GM23338 (cell line): Measurements from ENCODE around the gene PCDHGA9.
A peak's percentile ranks its signal among the peaks of the same experiment; 100 is the strongest.

Experiments
- POLR2AphosphoS5 ChIP-seq: IDR thresholded peaks from 2 replicates; pipeline ENCODE4 v1.6.1; 2016; ENCODE audit warnings: antibody characterized with exemption, low read depth
- TF ChIP-seq, protein P1 (sequence below), 2 experiments: fragments of 200-600 bp in 1 of 2; sonication (generic) in 1 of 2; conservative IDR thresholded peaks; 2 replicates each; pipeline versions ENCODE4 v1.5.1 to v1.6.1; 2016 to 2017; ENCODE audit warnings: antibody characterized with exemption in 2 of 2, low read depth in 2 of 2, mild to moderate bottlenecking in 2 of 2, moderate library complexity in 1 of 2

DNA sequence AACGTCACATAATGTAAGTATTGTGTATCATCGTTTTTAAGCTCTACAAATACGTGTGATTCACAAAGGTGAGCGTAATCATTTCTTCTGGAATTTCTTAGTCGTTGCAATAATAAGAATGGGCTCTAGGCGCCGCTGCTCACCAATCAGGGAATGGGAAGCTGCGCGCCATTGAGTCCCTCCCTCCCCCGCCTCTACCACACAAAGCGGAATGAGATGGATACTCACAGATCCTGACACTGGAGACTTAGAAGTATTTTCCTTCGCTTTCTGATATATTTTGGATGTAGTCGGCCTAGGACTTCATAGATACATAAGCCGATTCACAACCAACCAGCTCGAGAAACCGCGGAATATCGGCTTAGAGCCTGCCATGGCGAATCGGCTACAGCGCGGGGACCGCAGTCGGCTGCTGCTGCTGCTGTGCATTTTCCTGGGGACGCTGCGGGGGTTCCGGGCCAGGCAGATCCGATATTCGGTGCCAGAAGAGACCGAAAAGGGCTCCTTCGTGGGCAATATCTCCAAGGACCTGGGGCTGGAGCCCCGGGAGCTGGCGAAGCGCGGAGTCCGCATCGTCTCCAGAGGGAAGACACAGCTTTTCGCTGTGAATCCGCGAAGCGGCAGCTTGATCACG is 18.4 kb downstream of the PCDHGA9 start, which contains the start of gene PCDHGA11:
- TF ChIP-seq, protein P1, sequence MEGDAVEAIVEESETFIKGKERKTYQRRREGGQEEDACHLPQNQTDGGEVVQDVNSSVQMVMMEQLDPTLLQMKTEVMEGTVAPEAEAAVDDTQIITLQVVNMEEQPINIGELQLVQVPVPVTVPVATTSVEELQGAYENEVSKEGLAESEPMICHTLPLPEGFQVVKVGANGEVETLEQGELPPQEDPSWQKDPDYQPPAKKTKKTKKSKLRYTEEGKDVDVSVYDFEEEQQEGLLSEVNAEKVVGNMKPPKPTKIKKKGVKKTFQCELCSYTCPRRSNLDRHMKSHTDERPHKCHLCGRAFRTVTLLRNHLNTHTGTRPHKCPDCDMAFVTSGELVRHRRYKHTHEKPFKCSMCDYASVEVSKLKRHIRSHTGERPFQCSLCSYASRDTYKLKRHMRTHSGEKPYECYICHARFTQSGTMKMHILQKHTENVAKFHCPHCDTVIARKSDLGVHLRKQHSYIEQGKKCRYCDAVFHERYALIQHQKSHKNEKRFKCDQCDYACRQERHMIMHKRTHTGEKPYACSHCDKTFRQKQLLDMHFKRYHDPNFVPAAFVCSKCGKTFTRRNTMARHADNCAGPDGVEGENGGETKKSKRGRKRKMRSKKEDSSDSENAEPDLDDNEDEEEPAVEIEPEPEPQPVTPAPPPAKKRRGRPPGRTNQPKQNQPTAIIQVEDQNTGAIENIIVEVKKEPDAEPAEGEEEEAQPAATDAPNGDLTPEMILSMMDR (conservative IDR thresholded peaks at IDR 0.05; ENCODE audit: low read depth in 2 of 2) = peak; percentile 89
- TF ChIP-seq POLR2AphosphoS5 = no peak
